SK-N-SH (cell line): ENCODE measurements around the gene CAST. TPM values are rescaled to one million over a fixed set of nuclear protein-coding genes. Genes with fewer than 3 reads are reported as not detected.
A peak's percentile ranks its signal among the peaks of the same experiment; 100 is the strongest.

Experiments used
- CTCF ChIA-PET: fragments of 300-600, 350-600 bp; formaldehyde crosslinking; extraction: SDS; loops from one replicate; lab custom pipeline; 2021; lab: Yijun Ruan, JAX
- POLR2A ChIA-PET: fragments of 350-600 bp; sonication (Branson Sonifier 250); formaldehyde crosslinking; extraction: SDS; loops from one replicate; lab custom pipeline; 2020; ENCODE audit warnings: antibody characterized with exemption, inconsistent platforms; lab: Yijun Ruan, JAX
- DNase-seq: peaks from one replicate; pipeline ENCODE4 v3.0.0; 2012
- H2AFZ ChIP-seq: fragments of 200-600 bp; sonication (generic); 2 replicates; pipeline ENCODE4 v1.8.1; 2016; ENCODE audit warnings: antibody characterized with exemption, mild to moderate bottlenecking, low read depth
- H3F3A ChIP-seq: fragments of 200-600 bp; sonication (generic); replicated peaks from 2 replicates; pipeline ENCODE3; 2016; ENCODE audit warnings: antibody characterized with exemption, mild to moderate bottlenecking; ENCODE audit not compliant: insufficient read depth
- H3K27ac ChIP-seq, 2 experiments: fragments of 200-500 bp in 1 of 2; fragments of 200-600 bp in 1 of 2; sonication (Bioruptor generic) in 1 of 2; sonication (generic), shearing (Covaris generic) in 1 of 2; 2 replicates each; pipeline versions ENCODE4 v1.5.1 to v1.6.1; 2014 to 2016; ENCODE audit warnings: low read depth in 2 of 2, inconsistent platforms in 1 of 2, low read length in 1 of 2, mild to moderate bottlenecking in 1 of 2, mixed read lengths in 1 of 2
- H3K27me3 ChIP-seq: fragments of 200-600 bp; sonication (generic), shearing (Covaris generic); 2 replicates; pipeline ENCODE4 v1.6.1; 2016; ENCODE audit warnings: mixed run types; ENCODE audit not compliant: insufficient read depth
- H3K36me3 ChIP-seq, 2 experiments: fragments of 200-500 bp in 1 of 2; fragments of 200-600 bp in 1 of 2; sonication (Bioruptor generic) in 1 of 2; sonication (generic) in 1 of 2; replicated peaks in 1 of 2; 2 replicates each; pipeline versions ENCODE3 to v1.5.1; 2014 to 2016; ENCODE audit warnings: low read length in 1 of 2, mild to moderate bottlenecking in 1 of 2; ENCODE audit not compliant: insufficient read depth in 2 of 2, control insufficient read depth in 1 of 2
- H3K4me1 ChIP-seq, 2 experiments: fragments of 200-500 bp in 1 of 2; fragments of 200-600 bp in 1 of 2; sonication (Bioruptor generic) in 1 of 2; sonication (generic), shearing (Covaris generic) in 1 of 2; 2 replicates each; pipeline versions ENCODE4 v1.5.1 to v1.6.1; 2014 to 2016; ENCODE audit warnings: low read depth in 1 of 2, low read length in 1 of 2, mixed run types in 1 of 2; ENCODE audit not compliant: insufficient read depth in 2 of 2, control insufficient read depth in 1 of 2
- H3K4me2 ChIP-seq: fragments of 200-600 bp; sonication (generic), shearing (Covaris generic); 2 replicates; pipeline ENCODE4 v1.6.1; 2017; ENCODE audit warnings: mixed run types
- H3K4me3 ChIP-seq, 2 experiments: fragments of 200-500 bp in 1 of 2; fragments of 200-600 bp in 1 of 2; sonication (Bioruptor generic) in 1 of 2; sonication (generic), shearing (Covaris generic) in 1 of 2; 2 replicates each; pipeline versions ENCODE4 v1.5.1 to v1.8.1; 2014 to 2016; ENCODE audit warnings: low read depth in 2 of 2, inconsistent platforms in 1 of 2, low read length in 1 of 2, mild to moderate bottlenecking in 1 of 2, mixed read lengths in 1 of 2, moderate library complexity in 1 of 2
- H3K79me2 ChIP-seq: fragments of 200-600 bp; sonication (generic); 2 replicates; pipeline ENCODE4 v1.8.1; 2017; ENCODE audit warnings: mild to moderate bottlenecking; ENCODE audit not compliant: insufficient read depth
- H3K9ac ChIP-seq: fragments of 200-600 bp; sonication (generic); 2 replicates; pipeline ENCODE4 v1.6.1; 2017; ENCODE audit warnings: mixed run types
- H3K9me2 ChIP-seq: fragments of 200-600 bp; sonication (generic); 2 replicates; pipeline ENCODE4 v1.6.1; 2017; ENCODE audit warnings: mixed run types
- H3K9me3 ChIP-seq: fragments of 200-600 bp; sonication (generic); 2 replicates; pipeline ENCODE4 v1.6.1; 2017; ENCODE audit warnings: mixed run types, mild to moderate bottlenecking, moderate library complexity
- H4K20me1 ChIP-seq: fragments of 200-600 bp; sonication (generic); 2 replicates; pipeline ENCODE4 v1.6.1; 2017; ENCODE audit warnings: mild to moderate bottlenecking, mixed run types; ENCODE audit not compliant: insufficient read depth
- CHD2 ChIP-seq: fragments of 150-350 bp; IDR thresholded peaks from 2 replicates; pipeline ENCODE4 v1.6.1; 2018; ENCODE audit warnings: low read length; ENCODE audit not compliant: partially characterized antibody
- ELF1 ChIP-seq: IDR thresholded peaks from 2 replicates; pipeline ENCODE4 v1.4.0; 2012
- EZH2phosphoT487 ChIP-seq: fragments of 200-600 bp; sonication (generic); IDR thresholded peaks from 2 replicates; pipeline ENCODE4 v1.6.1; 2017; ENCODE audit warnings: low read depth, mixed run types, mild to moderate bottlenecking, antibody characterized with exemption, moderate library complexity, borderline replicate concordance
- FOSL2 ChIP-seq: IDR thresholded peaks from 2 replicates; pipeline ENCODE4 v1.4.0; 2012; ENCODE audit warnings: low read depth, mild to moderate bottlenecking, moderate library complexity, borderline replicate concordance
- FOXJ3 ChIP-seq: sonication (generic); formaldehyde crosslinking; IDR thresholded peaks from 2 replicates; pipeline ENCODE4 v1.5.1; 2020; ENCODE audit warnings: mild to moderate bottlenecking, missing genetic modification reagents
- GABPA ChIP-seq: IDR thresholded peaks from 2 replicates; pipeline ENCODE4 v1.4.0; 2012; ENCODE audit warnings: low read depth, mild to moderate bottlenecking
- GATA2 ChIP-seq: sonication (generic); formaldehyde crosslinking; IDR thresholded peaks from 2 replicates; pipeline ENCODE4 v1.5.0; 2020; ENCODE audit warnings: mild to moderate bottlenecking, missing genetic modification reagents
- MEF2A ChIP-seq: IDR thresholded peaks from 2 replicates; pipeline ENCODE4 v1.4.0; 2012; ENCODE audit warnings: low read depth, borderline replicate concordance
- NRF1 ChIP-seq: IDR thresholded peaks from 2 replicates; pipeline ENCODE4 v1.6.1; 2012; ENCODE audit warnings: low read depth, mild to moderate bottlenecking, low read length
- RFX5 ChIP-seq: IDR thresholded peaks from 2 replicates; pipeline ENCODE4 v1.6.1; 2012; ENCODE audit warnings: mild to moderate bottlenecking, improper control_type of control experiment, low read length
- RXRA ChIP-seq: IDR thresholded peaks from 2 replicates; pipeline ENCODE4 v1.4.0; 2012; ENCODE audit warnings: low read depth, mild to moderate bottlenecking, borderline replicate concordance
- SMC3 ChIP-seq: IDR thresholded peaks from 2 replicates; pipeline ENCODE4 v1.6.1; 2012; ENCODE audit warnings: low read depth, low read length, improper control_type of control experiment
- TEAD4 ChIP-seq: IDR thresholded peaks from 2 replicates; pipeline ENCODE4 v1.4.0; 2012; ENCODE audit warnings: mild to moderate bottlenecking, borderline replicate concordance; ENCODE audit not compliant: insufficient read depth
- WGBS: methylation state at CpG from one replicate; pipeline ENCODE4 v1.1.6; 2017; ENCODE audit warnings: low lambda C conversion rate; 5-methylcytosine and 5-hydroxymethylcytosine counted together
- polyA plus RNA-seq, 3 experiments: library from polyadenylated mRNA; depleted of rRNA; stranded (reverse); fragments of >200 nt; gene quantifications; 2 replicates each; pipeline ENCODE4 v1.2.3, GENCODE V29; 2012
- TF ChIP-seq, protein P1 (sequence below): fragments of 200-600 bp; sonication (generic); IDR thresholded peaks from 2 replicates; pipeline ENCODE4 v1.6.1; 2017; ENCODE audit warnings: antibody characterized with exemption, mild to moderate bottlenecking, moderate library complexity
- TF ChIP-seq, protein P2 (sequence below): fragments of 150-350 bp; IDR thresholded peaks from 2 replicates; pipeline ENCODE4 v1.6.1; 2017; ENCODE audit warnings: antibody characterized with exemption, low read length, low read depth, borderline replicate concordance
- TF ChIP-seq, protein P3 (sequence below): IDR thresholded peaks from 2 replicates; pipeline ENCODE4 v1.4.0; 2012; ENCODE audit warnings: low read depth, borderline replicate concordance
- TF ChIP-seq, protein P4 (sequence below): IDR thresholded peaks from 2 replicates; pipeline ENCODE4; 2012

The CAST gene
- polyA plus RNA-seq, 1 of the 3 experiments (the other 2 are of a cell fraction): 82.9 TPM

DNA sequence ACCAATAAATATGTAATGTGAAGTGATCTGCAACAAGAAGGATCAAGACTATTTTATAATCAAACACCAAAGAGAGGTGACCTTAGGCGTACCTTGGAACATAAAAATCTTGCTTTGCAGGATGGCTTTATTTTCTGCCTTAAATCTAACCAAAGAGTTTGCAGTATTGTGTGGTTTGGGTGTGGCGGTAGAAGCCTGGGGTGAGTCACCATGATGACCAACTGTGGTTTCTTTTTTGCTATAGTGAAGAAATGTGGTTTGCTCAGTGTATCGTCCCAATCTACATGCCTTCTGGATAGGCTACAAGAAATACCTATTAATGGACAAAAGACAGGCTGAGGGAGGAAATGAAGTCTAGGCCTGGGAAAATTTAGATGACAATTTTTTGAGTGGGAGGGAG is 5.1 kb upstream of the CAST start (continued):
- TF ChIP-seq, protein P1, sequence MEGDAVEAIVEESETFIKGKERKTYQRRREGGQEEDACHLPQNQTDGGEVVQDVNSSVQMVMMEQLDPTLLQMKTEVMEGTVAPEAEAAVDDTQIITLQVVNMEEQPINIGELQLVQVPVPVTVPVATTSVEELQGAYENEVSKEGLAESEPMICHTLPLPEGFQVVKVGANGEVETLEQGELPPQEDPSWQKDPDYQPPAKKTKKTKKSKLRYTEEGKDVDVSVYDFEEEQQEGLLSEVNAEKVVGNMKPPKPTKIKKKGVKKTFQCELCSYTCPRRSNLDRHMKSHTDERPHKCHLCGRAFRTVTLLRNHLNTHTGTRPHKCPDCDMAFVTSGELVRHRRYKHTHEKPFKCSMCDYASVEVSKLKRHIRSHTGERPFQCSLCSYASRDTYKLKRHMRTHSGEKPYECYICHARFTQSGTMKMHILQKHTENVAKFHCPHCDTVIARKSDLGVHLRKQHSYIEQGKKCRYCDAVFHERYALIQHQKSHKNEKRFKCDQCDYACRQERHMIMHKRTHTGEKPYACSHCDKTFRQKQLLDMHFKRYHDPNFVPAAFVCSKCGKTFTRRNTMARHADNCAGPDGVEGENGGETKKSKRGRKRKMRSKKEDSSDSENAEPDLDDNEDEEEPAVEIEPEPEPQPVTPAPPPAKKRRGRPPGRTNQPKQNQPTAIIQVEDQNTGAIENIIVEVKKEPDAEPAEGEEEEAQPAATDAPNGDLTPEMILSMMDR: no peak
- TF ChIP-seq SMC3 (no peak), ELF1 (no peak), FOXJ3 (no peak), FOSL2 (peak; percentile 96), MEF2A (peak; percentile 69; the same call in 1 of the 2 replicates), GATA2 (CRISPR knock-in tag) (no peak), CHD2 (no peak)
- TF ChIP-seq, protein P2, sequence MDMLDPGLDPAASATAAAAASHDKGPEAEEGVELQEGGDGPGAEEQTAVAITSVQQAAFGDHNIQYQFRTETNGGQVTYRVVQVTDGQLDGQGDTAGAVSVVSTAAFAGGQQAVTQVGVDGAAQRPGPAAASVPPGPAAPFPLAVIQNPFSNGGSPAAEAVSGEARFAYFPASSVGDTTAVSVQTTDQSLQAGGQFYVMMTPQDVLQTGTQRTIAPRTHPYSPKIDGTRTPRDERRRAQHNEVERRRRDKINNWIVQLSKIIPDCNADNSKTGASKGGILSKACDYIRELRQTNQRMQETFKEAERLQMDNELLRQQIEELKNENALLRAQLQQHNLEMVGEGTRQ: no peak
- TF ChIP-seq, protein P3, sequence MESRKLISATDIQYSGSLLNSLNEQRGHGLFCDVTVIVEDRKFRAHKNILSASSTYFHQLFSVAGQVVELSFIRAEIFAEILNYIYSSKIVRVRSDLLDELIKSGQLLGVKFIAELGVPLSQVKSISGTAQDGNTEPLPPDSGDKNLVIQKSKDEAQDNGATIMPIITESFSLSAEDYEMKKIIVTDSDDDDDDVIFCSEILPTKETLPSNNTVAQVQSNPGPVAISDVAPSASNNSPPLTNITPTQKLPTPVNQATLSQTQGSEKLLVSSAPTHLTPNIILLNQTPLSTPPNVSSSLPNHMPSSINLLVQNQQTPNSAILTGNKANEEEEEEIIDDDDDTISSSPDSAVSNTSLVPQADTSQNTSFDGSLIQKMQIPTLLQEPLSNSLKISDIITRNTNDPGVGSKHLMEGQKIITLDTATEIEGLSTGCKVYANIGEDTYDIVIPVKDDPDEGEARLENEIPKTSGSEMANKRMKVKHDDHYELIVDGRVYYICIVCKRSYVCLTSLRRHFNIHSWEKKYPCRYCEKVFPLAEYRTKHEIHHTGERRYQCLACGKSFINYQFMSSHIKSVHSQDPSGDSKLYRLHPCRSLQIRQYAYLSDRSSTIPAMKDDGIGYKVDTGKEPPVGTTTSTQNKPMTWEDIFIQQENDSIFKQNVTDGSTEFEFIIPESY: 0 out of 2 replicates have a peak, but pooled peaks have one; percentile 80

DNA sequence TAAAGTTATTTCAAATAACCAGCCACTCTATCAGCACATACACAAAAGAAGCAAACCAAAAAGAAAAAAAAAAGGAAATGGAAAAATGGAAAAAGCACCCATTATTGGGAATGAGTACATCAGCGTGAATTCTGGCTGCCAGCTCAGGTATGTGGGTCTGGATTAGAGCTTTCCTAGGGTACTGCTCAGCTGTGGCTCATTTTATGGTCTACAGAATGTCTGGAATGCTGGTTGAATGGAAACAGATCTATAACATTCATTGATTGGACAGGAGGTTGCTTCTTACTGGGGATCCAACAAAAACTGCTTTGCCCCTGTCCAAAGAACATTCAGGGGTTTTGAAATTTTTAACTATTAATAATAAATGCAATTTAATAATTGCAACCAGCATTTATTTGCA is 3.9 kb upstream of the CAST start:
- no peaks in the 10 kb centered on the region for H3K36me3 ChIP-seq
- peaks cover 3% of the 10 kb centered on the region for H4K20me1 ChIP-seq
- H3F3A ChIP-seq: peaks cover 44% of the 10 kb centered on the region
- ChIA-PET CTCF (no interaction called here), POLR2A (no interaction called here)
- peak overlapping the region in 1 of 2 experiments; percentile 77; a peak in 1 of 4 replicates for H3K27ac ChIP-seq
- H3K79me2 ChIP-seq: peaks cover 5% of the 10 kb centered on the region
- no peak overlapping the region for H3K4me3 ChIP-seq
- no peaks in the 10 kb centered on the region for H3K9me3 ChIP-seq
- no peak for TF ChIP-seq RXRA
- no peak for TF ChIP-seq NRF1
- no peak for TF ChIP-seq EZH2phosphoT487
- TF ChIP-seq FOXJ3: no peak
- TF ChIP-seq, protein P4, sequence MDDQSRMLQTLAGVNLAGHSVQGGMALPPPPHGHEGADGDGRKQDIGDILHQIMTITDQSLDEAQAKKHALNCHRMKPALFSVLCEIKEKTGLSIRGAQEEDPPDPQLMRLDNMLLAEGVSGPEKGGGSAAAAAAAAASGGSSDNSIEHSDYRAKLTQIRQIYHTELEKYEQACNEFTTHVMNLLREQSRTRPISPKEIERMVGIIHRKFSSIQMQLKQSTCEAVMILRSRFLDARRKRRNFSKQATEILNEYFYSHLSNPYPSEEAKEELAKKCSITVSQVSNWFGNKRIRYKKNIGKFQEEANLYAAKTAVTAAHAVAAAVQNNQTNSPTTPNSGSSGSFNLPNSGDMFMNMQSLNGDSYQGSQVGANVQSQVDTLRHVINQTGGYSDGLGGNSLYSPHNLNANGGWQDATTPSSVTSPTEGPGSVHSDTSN: no peak
- TF ChIP-seq GABPA: no peak
- TF ChIP-seq RFX5: no peak
- no peak for TF ChIP-seq TEAD4
- TF ChIP-seq, all 33 proteins: peak for 0
- no peaks in the 10 kb centered on the region for H3K27me3 ChIP-seq
- no peak overlapping the region for H3K4me2 ChIP-seq
- peaks cover 9 to 26% of the 10 kb centered on the region in 2 experiments for H3K4me1 ChIP-seq
- no peaks in the 10 kb centered on the region for H3K9me2 ChIP-seq
- WGBS: 72% methylated on average over 1 of the region's 1 CpG
- no peak overlapping the region for H2AFZ ChIP-seq
- H3K9ac ChIP-seq: no peak overlapping the region
- DNase-seq: no peak
